Embryonic facial prominence (tissue), 1 donor: ENCODE data around the gene DHRS1.
"Not testable (repeated sequence)": the region's sequence is repeated elsewhere in the genome, so short reads cannot be mapped to it uniquely, and the experiment has no call there.

Source experiments
- DNase-seq: peaks from one replicate; pipeline ENCODE4 v3.0.0-alpha.2; 2016; ENCODE audit errors: extremely low spot score

The DHRS1 gene

GRCh38 chr14:24247422-24247821 lies 52.2 kb downstream of the DHRS1 start:
- no peak for DNase-seq

GRCh38 chr14:24246765-24247212 lies 52.8 kb downstream of the DHRS1 start:
- DNase-seq: no peak

GRCh38 chr14:24245350-24245749 lies 54.2 kb downstream of the DHRS1 start:
- DNase-seq: not testable (repeated sequence)

GRCh38 chr14:24243336-24243836 lies 56.2 kb downstream of the DHRS1 start:
- no peak for DNase-seq

GRCh38 chr14:24241829-24242443 lies 57.6 kb downstream of the DHRS1 start:
- DNase-seq: peak; percentile 99
